SK-N-SH (cell line): ENCODE results near the gene BBS9. TPM values are rescaled to one million over a fixed set of nuclear protein-coding genes. Genes with fewer than 3 reads are reported as not detected.

Source experiments
- CTCF ChIA-PET: fragments of 300-600, 350-600 bp; formaldehyde crosslinking; extraction: SDS; loops from one replicate; lab custom pipeline; 2021; lab: Yijun Ruan, JAX
- POLR2A ChIA-PET: fragments of 350-600 bp; sonication (Branson Sonifier 250); formaldehyde crosslinking; extraction: SDS; loops from one replicate; lab custom pipeline; 2020; ENCODE audit warnings: antibody characterized with exemption, inconsistent platforms; lab: Yijun Ruan, JAX
- DNase-seq: peaks from one replicate; pipeline ENCODE4 v3.0.0; 2012
- H2AFZ ChIP-seq: fragments of 200-600 bp; sonication (generic); 2 replicates; pipeline ENCODE4 v1.8.1; 2016; ENCODE audit warnings: antibody characterized with exemption, mild to moderate bottlenecking, low read depth
- H3F3A ChIP-seq: fragments of 200-600 bp; sonication (generic); replicated peaks from 2 replicates; pipeline ENCODE3; 2016; ENCODE audit warnings: antibody characterized with exemption, mild to moderate bottlenecking; ENCODE audit not compliant: insufficient read depth
- H3K27ac ChIP-seq, 2 experiments: fragments of 200-500 bp in 1 of 2; fragments of 200-600 bp in 1 of 2; sonication (Bioruptor generic) in 1 of 2; sonication (generic), shearing (Covaris generic) in 1 of 2; 2 replicates each; pipeline versions ENCODE4 v1.5.1 to v1.6.1; 2014 to 2016; ENCODE audit warnings: low read depth in 2 of 2, inconsistent platforms in 1 of 2, low read length in 1 of 2, mild to moderate bottlenecking in 1 of 2, mixed read lengths in 1 of 2
- H3K27me3 ChIP-seq: fragments of 200-600 bp; sonication (generic), shearing (Covaris generic); 2 replicates; pipeline ENCODE4 v1.6.1; 2016; ENCODE audit warnings: mixed run types; ENCODE audit not compliant: insufficient read depth
- H3K36me3 ChIP-seq, 2 experiments: fragments of 200-500 bp in 1 of 2; fragments of 200-600 bp in 1 of 2; sonication (Bioruptor generic) in 1 of 2; sonication (generic) in 1 of 2; replicated peaks in 1 of 2; 2 replicates each; pipeline versions ENCODE3 to v1.5.1; 2014 to 2016; ENCODE audit warnings: low read length in 1 of 2, mild to moderate bottlenecking in 1 of 2; ENCODE audit not compliant: insufficient read depth in 2 of 2, control insufficient read depth in 1 of 2
- H3K4me1 ChIP-seq, 2 experiments: fragments of 200-500 bp in 1 of 2; fragments of 200-600 bp in 1 of 2; sonication (Bioruptor generic) in 1 of 2; sonication (generic), shearing (Covaris generic) in 1 of 2; 2 replicates each; pipeline versions ENCODE4 v1.5.1 to v1.6.1; 2014 to 2016; ENCODE audit warnings: low read depth in 1 of 2, low read length in 1 of 2, mixed run types in 1 of 2; ENCODE audit not compliant: insufficient read depth in 2 of 2, control insufficient read depth in 1 of 2
- H3K4me2 ChIP-seq: fragments of 200-600 bp; sonication (generic), shearing (Covaris generic); 2 replicates; pipeline ENCODE4 v1.6.1; 2017; ENCODE audit warnings: mixed run types
- H3K4me3 ChIP-seq, 2 experiments: fragments of 200-500 bp in 1 of 2; fragments of 200-600 bp in 1 of 2; sonication (Bioruptor generic) in 1 of 2; sonication (generic), shearing (Covaris generic) in 1 of 2; 2 replicates each; pipeline versions ENCODE4 v1.5.1 to v1.8.1; 2014 to 2016; ENCODE audit warnings: low read depth in 2 of 2, inconsistent platforms in 1 of 2, low read length in 1 of 2, mild to moderate bottlenecking in 1 of 2, mixed read lengths in 1 of 2, moderate library complexity in 1 of 2
- H3K79me2 ChIP-seq: fragments of 200-600 bp; sonication (generic); 2 replicates; pipeline ENCODE4 v1.8.1; 2017; ENCODE audit warnings: mild to moderate bottlenecking; ENCODE audit not compliant: insufficient read depth
- H3K9ac ChIP-seq: fragments of 200-600 bp; sonication (generic); 2 replicates; pipeline ENCODE4 v1.6.1; 2017; ENCODE audit warnings: mixed run types
- H3K9me2 ChIP-seq: fragments of 200-600 bp; sonication (generic); 2 replicates; pipeline ENCODE4 v1.6.1; 2017; ENCODE audit warnings: mixed run types
- H3K9me3 ChIP-seq: fragments of 200-600 bp; sonication (generic); 2 replicates; pipeline ENCODE4 v1.6.1; 2017; ENCODE audit warnings: mixed run types, mild to moderate bottlenecking, moderate library complexity
- H4K20me1 ChIP-seq: fragments of 200-600 bp; sonication (generic); 2 replicates; pipeline ENCODE4 v1.6.1; 2017; ENCODE audit warnings: mild to moderate bottlenecking, mixed run types; ENCODE audit not compliant: insufficient read depth
- FOXJ3 ChIP-seq: sonication (generic); formaldehyde crosslinking; IDR thresholded peaks from 2 replicates; pipeline ENCODE4 v1.5.1; 2020; ENCODE audit warnings: mild to moderate bottlenecking, missing genetic modification reagents
- GATA2 ChIP-seq: sonication (generic); formaldehyde crosslinking; IDR thresholded peaks from 2 replicates; pipeline ENCODE4 v1.5.0; 2020; ENCODE audit warnings: mild to moderate bottlenecking, missing genetic modification reagents
- MAX ChIP-seq: IDR thresholded peaks from 2 replicates; pipeline ENCODE4 v1.4.0; 2012; ENCODE audit warnings: low read depth
- MXI1 ChIP-seq: IDR thresholded peaks from 2 replicates; pipeline ENCODE4 v1.6.1; 2012; ENCODE audit warnings: mild to moderate bottlenecking, low read depth, low read length, improper control_type of control experiment
- NFIC ChIP-seq: IDR thresholded peaks from 2 replicates; pipeline ENCODE4 v1.4.0; 2012; ENCODE audit warnings: borderline replicate concordance
- POLR2AphosphoS5 ChIP-seq: IDR thresholded peaks from 2 replicates; pipeline ENCODE4 v1.6.1; 2012; ENCODE audit warnings: low read depth, low read length
- RAD21 ChIP-seq: IDR thresholded peaks from 2 replicates; pipeline ENCODE4 v1.6.1; 2012; ENCODE audit warnings: mild to moderate bottlenecking, low read length
- RCOR1 ChIP-seq: fragments of 150-350 bp; IDR thresholded peaks from 2 replicates; pipeline ENCODE4 v1.6.1; 2017; ENCODE audit warnings: antibody characterized with exemption, low read length
- RFX5 ChIP-seq: IDR thresholded peaks from 2 replicates; pipeline ENCODE4 v1.6.1; 2012; ENCODE audit warnings: mild to moderate bottlenecking, improper control_type of control experiment, low read length
- SMC3 ChIP-seq: IDR thresholded peaks from 2 replicates; pipeline ENCODE4 v1.6.1; 2012; ENCODE audit warnings: low read depth, low read length, improper control_type of control experiment
- TAF1 ChIP-seq: IDR thresholded peaks from 2 replicates; pipeline ENCODE4 v1.6.1; 2012; ENCODE audit warnings: low read depth, mild to moderate bottlenecking, low read length, moderate library complexity, borderline replicate concordance
- TCF12 ChIP-seq: IDR thresholded peaks from 2 replicates; pipeline ENCODE4 v1.4.0; 2012
- YY1 ChIP-seq: IDR thresholded peaks from 2 replicates; pipeline ENCODE4 v1.4.0; 2012; ENCODE audit warnings: low read depth, mild to moderate bottlenecking
- WGBS: methylation state at CpG from one replicate; pipeline ENCODE4 v1.1.6; 2017; ENCODE audit warnings: low lambda C conversion rate; 5-methylcytosine and 5-hydroxymethylcytosine counted together
- polyA plus RNA-seq, 3 experiments: library from polyadenylated mRNA; depleted of rRNA; stranded (reverse); fragments of >200 nt; gene quantifications; 2 replicates each; pipeline ENCODE4 v1.2.3, GENCODE V29; 2012
- TF ChIP-seq, protein P1 (sequence below): IDR thresholded peaks from 2 replicates; pipeline ENCODE4; 2012
- TF ChIP-seq, protein P2 (sequence below): IDR thresholded peaks from 2 replicates; pipeline ENCODE4 v1.4.0; 2012; ENCODE audit warnings: low read depth, borderline replicate concordance

Gene BBS9
- polyA plus RNA-seq, 1 of the 3 experiments (the other 2 are of a cell fraction): 7.5 TPM

GRCh38 chr7:33232632-33233145, 103.3 kb downstream of the BBS9 start:
- no peaks in the 10 kb centered on the region for H4K20me1 ChIP-seq
- 63% methylated on average over 1 of the region's 1 CpG for WGBS
- no peak overlapping the region for H3K4me2 ChIP-seq
- TF ChIP-seq YY1 (no peak), MXI1 (no peak), TCF12 (peak; percentile 14; the same call in 1 of the 2 replicates)
- no peak overlapping the region for H3K9ac ChIP-seq
- no peaks in the 10 kb centered on the region; the same call in 1 of the 2 replicates for H3K79me2 ChIP-seq
- POLR2A ChIA-PET: no interaction called here
- no peaks in the 10 kb centered on the region for H3K9me3 ChIP-seq
- CTCF ChIA-PET: interaction anchor here (1.2 to 3.0 kb wide), 3 partner anchors 10 to 700 kb away, joined by 3 to 26 read pairs (median 6); no protein-coding TSS in a partner anchor
- H3K27ac ChIP-seq: no peak overlapping the region
- peaks cover 0 to 4% of the 10 kb centered on the region in 2 experiments; a peak in 1 of 4 replicates for H3K4me1 ChIP-seq
- no peak for DNase-seq
- H3K4me3 ChIP-seq: no peak overlapping the region
- 0 out of 2 replicates have a peak, but pooled peaks cover 3% of the 10 kb centered on the region for H3K9me2 ChIP-seq
- no peaks in the 10 kb centered on the region for H3K36me3 ChIP-seq
- no peak overlapping the region for H2AFZ ChIP-seq
- no peaks in the 10 kb centered on the region for H3K27me3 ChIP-seq
- H3F3A ChIP-seq: no peaks in the 10 kb centered on the region

GRCh38 chr7:33233659-33234058, 104.3 kb downstream of the BBS9 start:
- H3K4me2 ChIP-seq: no peak overlapping the region
- no peaks in the 10 kb centered on the region for H3K27me3 ChIP-seq
- no peak for DNase-seq
- no peaks in the 10 kb centered on the region for H4K20me1 ChIP-seq
- WGBS: 70% methylated on average over 3 of the region's 3 CpGs
- H3K4me3 ChIP-seq: no peak overlapping the region
- no peaks in the 10 kb centered on the region for H3K9me3 ChIP-seq
- CTCF ChIA-PET: interaction anchor here (0.6 to 3.0 kb wide), 4 partner anchors 9 to 699 kb away, joined by 3 to 26 read pairs (median 4); no protein-coding TSS in a partner anchor
- no peak overlapping the region for H3K27ac ChIP-seq
- POLR2A ChIA-PET: no interaction called here
- H2AFZ ChIP-seq: no peak overlapping the region
- peaks cover 0 to 4% of the 10 kb centered on the region in 2 experiments; a peak in 1 of 4 replicates for H3K4me1 ChIP-seq
- H3K9ac ChIP-seq: no peak overlapping the region
- H3K36me3 ChIP-seq: no peaks in the 10 kb centered on the region
- TF ChIP-seq RFX5: no peak
- TF ChIP-seq FOXJ3 (CRISPR knock-in tag): no peak
- no peak for TF ChIP-seq NFIC
- no peak for TF ChIP-seq SMC3
- TF ChIP-seq TAF1: no peak
- TF ChIP-seq RCOR1: no peak
- TF ChIP-seq GATA2 (CRISPR knock-in tag): no peak
- no peak for TF ChIP-seq MAX
- 0 out of 2 replicates have a peak, but pooled peaks cover 3% of the 10 kb centered on the region for H3K9me2 ChIP-seq
- no peaks in the 10 kb centered on the region; the same call in 1 of the 2 replicates for H3K79me2 ChIP-seq
- no peaks in the 10 kb centered on the region for H3F3A ChIP-seq

DNA sequence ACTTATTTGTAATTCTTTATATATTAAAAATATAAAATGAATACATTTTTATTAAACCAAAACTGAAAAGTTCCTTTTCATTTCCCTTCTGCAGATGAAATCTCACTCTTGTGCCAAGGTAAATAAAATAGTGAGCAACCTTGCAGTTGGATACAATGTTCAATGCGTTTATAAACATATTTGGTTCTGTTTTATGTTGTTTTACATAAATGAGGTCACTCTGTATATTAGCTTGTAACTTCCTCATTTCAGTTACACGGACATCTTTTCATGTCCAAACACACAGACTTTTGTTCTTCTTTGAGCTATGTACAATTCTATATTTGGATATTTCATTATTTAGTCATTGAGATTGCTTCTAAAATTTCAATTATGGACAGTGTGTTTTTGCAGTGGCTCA, 107.7 kb downstream of the BBS9 start:
- ChIA-PET CTCF (interaction anchor here (1.1 to 3.6 kb wide), 3 partner anchors 51 to 696 kb away, joined by 3 to 11 read pairs (median 5); no protein-coding TSS in a partner anchor), POLR2A (no interaction called here)
- DNase-seq: no peak
- Histone ChIP-seq H3K27me3 (no peaks in the 10 kb centered on the region), H4K20me1 (no peaks in the 10 kb centered on the region), H3K4me1 (peaks cover 0 to 4% of the 10 kb centered on the region in 2 experiments; a peak in 1 of 4 replicates), H3K36me3 (no peaks in the 10 kb centered on the region), H3K27ac (no peak overlapping the region), H3K4me3 (no peak overlapping the region), H3K9me2 (0 out of 2 replicates have a peak, but pooled peaks cover 3% of the 10 kb centered on the region), H3K79me2 (no peaks in the 10 kb centered on the region; the same call in 1 of the 2 replicates), H2AFZ (no peak overlapping the region), H3K9me3 (no peaks in the 10 kb centered on the region), H3K4me2 (no peak overlapping the region), H3F3A (no peaks in the 10 kb centered on the region), H3K9ac (no peak overlapping the region)
- WGBS: 78% methylated on average over 2 of the region's 2 CpGs
- TF ChIP-seq, protein P1, sequence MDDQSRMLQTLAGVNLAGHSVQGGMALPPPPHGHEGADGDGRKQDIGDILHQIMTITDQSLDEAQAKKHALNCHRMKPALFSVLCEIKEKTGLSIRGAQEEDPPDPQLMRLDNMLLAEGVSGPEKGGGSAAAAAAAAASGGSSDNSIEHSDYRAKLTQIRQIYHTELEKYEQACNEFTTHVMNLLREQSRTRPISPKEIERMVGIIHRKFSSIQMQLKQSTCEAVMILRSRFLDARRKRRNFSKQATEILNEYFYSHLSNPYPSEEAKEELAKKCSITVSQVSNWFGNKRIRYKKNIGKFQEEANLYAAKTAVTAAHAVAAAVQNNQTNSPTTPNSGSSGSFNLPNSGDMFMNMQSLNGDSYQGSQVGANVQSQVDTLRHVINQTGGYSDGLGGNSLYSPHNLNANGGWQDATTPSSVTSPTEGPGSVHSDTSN: no peak
- TF ChIP-seq RAD21: no peak
- TF ChIP-seq, protein P2, sequence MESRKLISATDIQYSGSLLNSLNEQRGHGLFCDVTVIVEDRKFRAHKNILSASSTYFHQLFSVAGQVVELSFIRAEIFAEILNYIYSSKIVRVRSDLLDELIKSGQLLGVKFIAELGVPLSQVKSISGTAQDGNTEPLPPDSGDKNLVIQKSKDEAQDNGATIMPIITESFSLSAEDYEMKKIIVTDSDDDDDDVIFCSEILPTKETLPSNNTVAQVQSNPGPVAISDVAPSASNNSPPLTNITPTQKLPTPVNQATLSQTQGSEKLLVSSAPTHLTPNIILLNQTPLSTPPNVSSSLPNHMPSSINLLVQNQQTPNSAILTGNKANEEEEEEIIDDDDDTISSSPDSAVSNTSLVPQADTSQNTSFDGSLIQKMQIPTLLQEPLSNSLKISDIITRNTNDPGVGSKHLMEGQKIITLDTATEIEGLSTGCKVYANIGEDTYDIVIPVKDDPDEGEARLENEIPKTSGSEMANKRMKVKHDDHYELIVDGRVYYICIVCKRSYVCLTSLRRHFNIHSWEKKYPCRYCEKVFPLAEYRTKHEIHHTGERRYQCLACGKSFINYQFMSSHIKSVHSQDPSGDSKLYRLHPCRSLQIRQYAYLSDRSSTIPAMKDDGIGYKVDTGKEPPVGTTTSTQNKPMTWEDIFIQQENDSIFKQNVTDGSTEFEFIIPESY: no peak
- TF ChIP-seq POLR2AphosphoS5: no peak
